Measurements from ENCODE around the gene AEBP1. TPM values are rescaled to one million over a fixed set of nuclear protein-coding genes. Genes with fewer than 3 reads are reported as not detected.

The AEBP1 gene
- total and polyA plus RNA-seq, 2 donors (not counting 1 experiment from before 2014, with no cell fraction given), result 44.4 to 133 TPM

- H3K4me2 ChIP-seq (ENCODE audit: extremely low read depth, insufficient read depth, low read length), result no peak overlapping the region
- no peaks in the 10 kb centered on the region for H3K4me1 ChIP-seq (ENCODE audit: control insufficient read depth, extremely low read depth, insufficient read depth, low read length)
- no peak overlapping the region for H3K27ac ChIP-seq (ENCODE audit: insufficient read depth, low read length)
- H3K9ac ChIP-seq (ENCODE audit: insufficient read depth, low read length), result no peak overlapping the region
- H3K4me3 ChIP-seq (replicated peaks in 1 of 4; ENCODE audit: control extremely low read depth in 1 of 4, insufficient read depth in 1 of 4, low read depth in 3 of 4, low read length in 4 of 4), result no peak overlapping the region
- H3K36me3 ChIP-seq (ENCODE audit: control insufficient read depth, insufficient read depth, low read length), result no peaks in the 10 kb centered on the region
- H3K9me3 ChIP-seq (ENCODE audit: control insufficient read depth, insufficient read depth, low read depth, low read length), result no peaks in the 10 kb centered on the region
- peak in 1 of 2 donors; percentile 42 for DNase-seq (ENCODE audit: low read depth in 2 of 2)
- TF ChIP-seq EZH2 (IDR thresholded peaks at IDR 0.05; ENCODE audit: low read length, missing control alignments) (no peak), CTCF (conservative IDR thresholded peaks at IDR 0.05 in 1 of 2, IDR thresholded peaks at IDR 0.05 in 1 of 2; ENCODE audit: low read depth in 1 of 2, low read length in 2 of 2) (peak; percentile 19 to 45)
- no peaks in the 10 kb centered on the region for H3K79me2 ChIP-seq (ENCODE audit: control insufficient read depth, insufficient read depth, low read length)
- no peak overlapping the region for H2AFZ ChIP-seq (ENCODE audit: low read length)
- no peaks in the 10 kb centered on the region for H3K27me3 ChIP-seq (ENCODE audit: control insufficient read depth, insufficient read depth, low read length)
- no peaks in the 10 kb centered on the region for H4K20me1 ChIP-seq (ENCODE audit: control insufficient read depth, extremely low read depth, insufficient read depth, low read length)
Measured at GRCh38 chr7:44131173-44132029, 27.3 kb downstream of the AEBP1 start.

GRCh38 chr7:44132039-44132438, 27.9 kb downstream of the AEBP1 start:
- Histone ChIP-seq H4K20me1 (ENCODE audit: control insufficient read depth, extremely low read depth, insufficient read depth, low read length) (no peaks in the 10 kb centered on the region), H3K9me3 (ENCODE audit: control insufficient read depth, insufficient read depth, low read depth, low read length) (no peaks in the 10 kb centered on the region), H3K4me1 (ENCODE audit: control insufficient read depth, extremely low read depth, insufficient read depth, low read length) (no peaks in the 10 kb centered on the region), H3K27me3 (ENCODE audit: control insufficient read depth, insufficient read depth, low read length) (no peaks in the 10 kb centered on the region), H3K27ac (ENCODE audit: insufficient read depth, low read length) (no peak overlapping the region), H2AFZ (ENCODE audit: low read length) (no peak overlapping the region), H3K79me2 (ENCODE audit: control insufficient read depth, insufficient read depth, low read length) (no peaks in the 10 kb centered on the region), H3K4me3 (replicated peaks in 1 of 4; ENCODE audit: control extremely low read depth in 1 of 4, insufficient read depth in 1 of 4, low read depth in 3 of 4, low read length in 4 of 4) (no peak overlapping the region), H3K36me3 (ENCODE audit: control insufficient read depth, insufficient read depth, low read length) (no peaks in the 10 kb centered on the region), H3K9ac (ENCODE audit: insufficient read depth, low read length) (no peak overlapping the region), H3K4me2 (ENCODE audit: extremely low read depth, insufficient read depth, low read length) (no peak overlapping the region)
- TF ChIP-seq EZH2 (IDR thresholded peaks at IDR 0.05; ENCODE audit: low read length, missing control alignments) (no peak), CTCF (conservative IDR thresholded peaks at IDR 0.05 in 1 of 2, IDR thresholded peaks at IDR 0.05 in 1 of 2; ENCODE audit: low read depth in 1 of 2, low read length in 2 of 2) (no peak)
- no peak for DNase-seq (ENCODE audit: low read depth in 2 of 2)

GRCh38 chr7:44133295-44133694, 29.1 kb downstream of the AEBP1 start:
- no peak overlapping the region for H2AFZ ChIP-seq (ENCODE audit: low read length)
- H3K9me3 ChIP-seq (ENCODE audit: control insufficient read depth, insufficient read depth, low read depth, low read length), result no peaks in the 10 kb centered on the region
- DNase-seq (ENCODE audit: low read depth in 2 of 2), result no peak
- no peaks in the 10 kb centered on the region for H3K79me2 ChIP-seq (ENCODE audit: control insufficient read depth, insufficient read depth, low read length)
- TF ChIP-seq CTCF (conservative IDR thresholded peaks at IDR 0.05 in 1 of 2, IDR thresholded peaks at IDR 0.05 in 1 of 2; ENCODE audit: low read depth in 1 of 2, low read length in 2 of 2) (no peak), EZH2 (IDR thresholded peaks at IDR 0.05; ENCODE audit: low read length, missing control alignments) (no peak)
- H3K4me2 ChIP-seq (ENCODE audit: extremely low read depth, insufficient read depth, low read length), result no peak overlapping the region
- H3K27me3 ChIP-seq (ENCODE audit: control insufficient read depth, insufficient read depth, low read length), result peaks cover 2% of the 10 kb centered on the region
- H3K4me3 ChIP-seq (replicated peaks in 1 of 4; ENCODE audit: control extremely low read depth in 1 of 4, insufficient read depth in 1 of 4, low read depth in 3 of 4, low read length in 4 of 4), result no peak overlapping the region
- no peaks in the 10 kb centered on the region for H3K4me1 ChIP-seq (ENCODE audit: control insufficient read depth, extremely low read depth, insufficient read depth, low read length)
- no peak overlapping the region for H3K9ac ChIP-seq (ENCODE audit: insufficient read depth, low read length)
- H3K27ac ChIP-seq (ENCODE audit: insufficient read depth, low read length), result no peak overlapping the region
- H3K36me3 ChIP-seq (ENCODE audit: control insufficient read depth, insufficient read depth, low read length), result no peaks in the 10 kb centered on the region
- no peaks in the 10 kb centered on the region for H4K20me1 ChIP-seq (ENCODE audit: control insufficient read depth, extremely low read depth, insufficient read depth, low read length)

Measured in fibroblast of lung (primary cell).